Neural cell (in vitro differentiated cells): ENCODE data around the gene ADAP1. TPM values are rescaled to one million over a fixed set of nuclear protein-coding genes. Genes with fewer than 3 reads are reported as not detected.
A peak's percentile ranks its signal among the peaks of the same experiment; 100 is the strongest.

Experiments used
- H2AFZ ChIP-seq: fragments of 200-600, 300-800 bp; sonication (generic), shearing (Covaris generic); 2 replicates; pipeline ENCODE4 v1.6.0; 2014; ENCODE audit warnings: low read depth, mild to moderate bottlenecking, antibody characterized with exemption, low read length, moderate library complexity
- H3F3A ChIP-seq: fragments of 200-600 bp; shearing (Covaris generic); 2 replicates; pipeline ENCODE4 v1.6.1; 2016; ENCODE audit warnings: mild to moderate bottlenecking, moderate library complexity, mixed read lengths, antibody characterized with exemption, low read length; ENCODE audit not compliant: insufficient read depth, poor library complexity, severe bottlenecking
- H3K27ac ChIP-seq: fragments of 200-600, 300-800 bp; sonication (generic), shearing (Covaris generic); 2 replicates; pipeline ENCODE4 v1.5.1; 2014; ENCODE audit warnings: mild to moderate bottlenecking, low read length, moderate library complexity
- H3K27me3 ChIP-seq: fragments of 300-800, 200-600 bp; sonication (generic), shearing (Covaris generic); 2 replicates; pipeline ENCODE4 v1.6.0; 2014; ENCODE audit warnings: mild to moderate bottlenecking, low read depth, low read length, moderate library complexity; ENCODE audit not compliant: insufficient read depth
- H3K36me3 ChIP-seq: fragments of 300-800, 200-600 bp; sonication (generic), shearing (Covaris generic); 2 replicates; pipeline ENCODE4 v1.5.1; 2014; ENCODE audit warnings: mild to moderate bottlenecking, antibody characterized with exemption, low read length, moderate library complexity; ENCODE audit not compliant: insufficient read depth
- H3K4me2 ChIP-seq: fragments of 300-800, 200-600 bp; sonication (generic), shearing (Covaris generic); 2 replicates; pipeline ENCODE4 v1.6.0; 2014; ENCODE audit warnings: mild to moderate bottlenecking, low read length
- H3K4me3 ChIP-seq: fragments of 300-800, 200-600 bp; sonication (generic), shearing (Covaris generic); 2 replicates; pipeline ENCODE4 v1.5.1; 2014; ENCODE audit warnings: mild to moderate bottlenecking, low read length, moderate library complexity
- H3K79me2 ChIP-seq: fragments of 200-600 bp; shearing (Covaris generic); replicated peaks from 2 replicates; pipeline ENCODE4 v1.6.0; 2014; ENCODE audit warnings: mild to moderate bottlenecking, low read length, moderate library complexity; ENCODE audit not compliant: insufficient read depth
- H3K9ac ChIP-seq: fragments of 300-800, 200-600 bp; sonication (generic), shearing (Covaris generic); 2 replicates; pipeline ENCODE4 v1.6.1; 2016; ENCODE audit warnings: mild to moderate bottlenecking, low read length, mixed read lengths
- H3K9me2 ChIP-seq: fragments of 200-600 bp; shearing (Covaris generic); 2 replicates; pipeline ENCODE4 v1.6.1; 2016; ENCODE audit warnings: mild to moderate bottlenecking, low read length, mixed read lengths; ENCODE audit not compliant: insufficient read depth
- H3K9me3 ChIP-seq: fragments of 200-600, 300-800 bp; sonication (generic), shearing (Covaris generic); 2 replicates; pipeline ENCODE4 v1.6.1; 2016; ENCODE audit warnings: mild to moderate bottlenecking, mixed run types, low read length, moderate library complexity, mixed read lengths
- H4K20me1 ChIP-seq: fragments of 200-600 bp; shearing (Covaris generic); 2 replicates; pipeline ENCODE4 v1.6.1; 2016; ENCODE audit warnings: mild to moderate bottlenecking, mixed run types; ENCODE audit not compliant: insufficient read depth
- CTCF ChIP-seq: fragments of 450-650 bp; IDR thresholded peaks from 2 replicates; pipeline ENCODE4 v1.5.1; 2014; ENCODE audit warnings: antibody characterized with exemption, mild to moderate bottlenecking, moderate library complexity; ENCODE audit not compliant: poor library complexity, severe bottlenecking
- EP300 ChIP-seq: fragments of 450-650 bp; conservative IDR thresholded peaks from 2 replicates; pipeline ENCODE4 v1.6.1; 2014; ENCODE audit warnings: antibody characterized with exemption, mild to moderate bottlenecking, moderate library complexity; ENCODE audit not compliant: poor library complexity, severe bottlenecking
- EZH2 ChIP-seq: fragments of 200-600, 300-800 bp; shearing (Covaris generic), sonication (generic); IDR thresholded peaks from 2 replicates; pipeline ENCODE4 v1.6.1; 2014; ENCODE audit warnings: antibody characterized with exemption, low read length, borderline replicate concordance, mild to moderate bottlenecking; ENCODE audit not compliant: insufficient read depth, poor library complexity, severe bottlenecking
- MXI1 ChIP-seq: fragments of 450-650 bp; conservative IDR thresholded peaks from 2 replicates; pipeline ENCODE4 v1.6.1; 2014; ENCODE audit warnings: antibody characterized with exemption, mild to moderate bottlenecking; ENCODE audit not compliant: poor library complexity, severe bottlenecking
- POLR2AphosphoS5 ChIP-seq: IDR thresholded peaks from 2 replicates; pipeline ENCODE4 v1.6.1; 2012
- RAD21 ChIP-seq: fragments of 450-650 bp; conservative IDR thresholded peaks from 2 replicates; pipeline ENCODE4 v1.6.1; 2014; ENCODE audit warnings: antibody characterized with exemption, mild to moderate bottlenecking, moderate library complexity
- REST ChIP-seq: IDR thresholded peaks from 2 replicates; pipeline ENCODE4 v1.6.1; 2012; ENCODE audit warnings: borderline replicate concordance
- SMC3 ChIP-seq: fragments of 450-650 bp; conservative IDR thresholded peaks from 2 replicates; pipeline ENCODE4 v1.6.1; 2014; ENCODE audit warnings: antibody characterized with exemption, mild to moderate bottlenecking, moderate library complexity; ENCODE audit not compliant: poor library complexity
- TAF1 ChIP-seq: IDR thresholded peaks from 2 replicates; pipeline ENCODE4 v1.6.1; 2012; ENCODE audit warnings: low read depth
- polyA plus RNA-seq: library from polyadenylated mRNA; depleted of rRNA; stranded (reverse); fragments of >200 nt; gene quantifications from 2 replicates; pipeline ENCODE4 v1.2.3, GENCODE V29; 2014

ADAP1 gene
- polyA plus RNA-seq, 1 donor from 2014 or later, result 76.8 TPM

DNA sequence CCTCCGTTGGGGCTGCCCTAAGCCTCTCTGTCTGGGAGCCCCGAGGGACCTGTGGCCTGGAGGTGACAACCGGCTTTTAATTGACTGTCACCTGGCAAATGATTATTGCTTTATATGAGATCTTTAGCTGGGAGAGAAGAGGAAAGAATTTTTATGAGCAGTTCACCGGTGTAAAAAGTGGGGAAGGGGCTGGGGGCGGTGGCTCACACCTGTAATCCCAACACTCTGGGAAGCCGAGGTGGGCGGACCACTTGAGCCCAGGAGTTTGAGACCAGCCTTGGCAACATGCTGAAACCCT is 23.5 kb upstream of the ADAP1 start:
- no peak overlapping the region for H3K4me2 ChIP-seq
- H3K9me2 ChIP-seq, result no peaks in the 10 kb centered on the region
- H3K27ac ChIP-seq, result peak overlapping the region; percentile 28
- H3K9ac ChIP-seq, result peak overlapping the region; percentile 18
- peaks cover 10% of the 10 kb centered on the region for H3K79me2 ChIP-seq
- no peaks in the 10 kb centered on the region for H3F3A ChIP-seq
- H4K20me1 ChIP-seq, result no peaks in the 10 kb centered on the region
- TF ChIP-seq EZH2 (no peak), RAD21 (no peak), MXI1 (no peak), POLR2AphosphoS5 (no peak), EP300 (no peak), TAF1 (no peak), REST (no peak), CTCF (no peak), SMC3 (no peak)
- no peak overlapping the region for H3K4me3 ChIP-seq
- no peaks in the 10 kb centered on the region for H3K27me3 ChIP-seq
- H3K36me3 ChIP-seq, result no peaks in the 10 kb centered on the region
- H3K9me3 ChIP-seq, result no peaks in the 10 kb centered on the region
- H2AFZ ChIP-seq, result no peak overlapping the region

DNA sequence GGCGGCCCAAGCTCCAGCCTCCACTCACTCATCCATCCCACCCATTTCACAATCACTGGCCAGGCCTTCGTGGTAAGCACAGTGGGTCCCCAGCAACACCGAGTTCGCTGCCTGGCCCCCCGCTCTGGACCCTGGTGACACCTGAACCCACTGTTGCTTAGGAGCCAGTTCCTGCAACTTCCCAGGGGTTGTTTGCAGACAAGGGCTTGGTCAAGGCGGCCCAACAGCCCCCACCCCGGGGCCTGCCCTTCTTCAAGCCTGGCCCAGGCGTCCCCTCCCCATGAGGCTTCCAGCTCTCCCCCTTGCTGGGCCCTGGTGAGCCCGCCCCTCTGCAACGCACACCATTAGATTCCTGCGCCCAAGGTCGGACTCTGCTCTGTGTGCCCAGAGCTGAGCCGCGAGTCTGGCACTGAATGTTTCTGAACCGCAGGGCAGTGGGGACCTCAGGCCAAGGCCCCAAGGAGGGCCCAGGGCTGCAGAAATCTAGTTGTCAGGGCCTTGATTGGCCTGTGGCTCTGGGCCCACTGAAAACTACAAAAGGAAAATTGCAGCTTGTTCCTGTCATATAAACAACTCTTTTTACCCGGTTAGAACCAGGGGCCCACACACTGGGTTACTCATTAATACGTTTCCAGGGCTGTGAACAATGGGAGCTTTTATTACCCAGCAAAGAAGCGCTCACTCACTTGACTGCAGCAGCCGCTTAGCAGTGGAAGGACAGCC is 23.0 kb upstream of the ADAP1 start:
- Histone ChIP-seq H3K9me3 (no peaks in the 10 kb centered on the region), H3K9me2 (no peaks in the 10 kb centered on the region), H3K4me3 (no peak overlapping the region), H4K20me1 (no peaks in the 10 kb centered on the region), H2AFZ (no peak overlapping the region), H3K36me3 (no peaks in the 10 kb centered on the region), H3F3A (no peaks in the 10 kb centered on the region), H3K27me3 (no peaks in the 10 kb centered on the region), H3K79me2 (peaks cover 10% of the 10 kb centered on the region), H3K4me2 (no peak overlapping the region), H3K27ac (peak overlapping the region; percentile 28), H3K9ac (peak overlapping the region; percentile 18)
- TF ChIP-seq MXI1 (no peak), SMC3 (no peak), EZH2 (no peak), REST (no peak), POLR2AphosphoS5 (no peak)
